Measurements from ENCODE around the gene DUSP18. TPM values are rescaled to one million over a fixed set of nuclear protein-coding genes. Genes with fewer than 3 reads are reported as not detected.

DUSP18 gene
- total and polyA plus RNA-seq, 12 donors: 1.5 to 6.3 (median 2.5) TPM

DNA sequence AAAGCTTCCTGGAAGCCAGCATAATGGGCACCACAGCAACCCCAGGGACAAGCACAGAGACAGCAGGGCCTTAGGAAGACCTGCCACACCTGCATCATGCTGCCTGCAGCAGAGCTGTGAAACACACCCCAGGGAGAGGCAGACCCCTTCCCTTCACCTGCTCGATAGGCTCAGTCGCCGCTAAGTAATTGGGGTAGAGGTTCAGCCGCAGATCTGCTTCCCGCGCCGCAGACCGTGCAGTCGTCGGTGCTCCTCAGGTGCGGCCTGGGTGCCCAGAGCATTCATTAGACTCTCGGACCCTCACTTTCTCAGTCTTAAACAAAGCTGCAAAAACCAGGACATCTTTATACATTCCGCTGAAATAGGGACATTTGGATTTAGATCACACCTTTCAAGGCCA, 2.9 kb downstream of the DUSP18 start:
- peaks cover 0 to 43% (median 11%) of the 10 kb centered on the region in 9 donors for H3K36me3 ChIP-seq
- 97 to 99% methylated on average over 13 of the region's 13 CpGs for WGBS, 2 donors
- no peaks in the 10 kb centered on the region for H3K9me3 ChIP-seq
- intact Hi-C loops (cut with DNase I): no loop called here
- H3K27ac ChIP-seq: no peak overlapping the region
- H3K27me3 ChIP-seq: peaks cover 0 to 9% (median 0%) of the 10 kb centered on the region in 7 donors
- no peak overlapping the region for H3K4me3 ChIP-seq
- H3K4me1 ChIP-seq: peaks cover 0 to 22% (median 16%) of the 10 kb centered on the region in 9 donors
- ATAC-seq (no peak), DNase-seq (no peak)
- TF ChIP-seq, protein P1, sequence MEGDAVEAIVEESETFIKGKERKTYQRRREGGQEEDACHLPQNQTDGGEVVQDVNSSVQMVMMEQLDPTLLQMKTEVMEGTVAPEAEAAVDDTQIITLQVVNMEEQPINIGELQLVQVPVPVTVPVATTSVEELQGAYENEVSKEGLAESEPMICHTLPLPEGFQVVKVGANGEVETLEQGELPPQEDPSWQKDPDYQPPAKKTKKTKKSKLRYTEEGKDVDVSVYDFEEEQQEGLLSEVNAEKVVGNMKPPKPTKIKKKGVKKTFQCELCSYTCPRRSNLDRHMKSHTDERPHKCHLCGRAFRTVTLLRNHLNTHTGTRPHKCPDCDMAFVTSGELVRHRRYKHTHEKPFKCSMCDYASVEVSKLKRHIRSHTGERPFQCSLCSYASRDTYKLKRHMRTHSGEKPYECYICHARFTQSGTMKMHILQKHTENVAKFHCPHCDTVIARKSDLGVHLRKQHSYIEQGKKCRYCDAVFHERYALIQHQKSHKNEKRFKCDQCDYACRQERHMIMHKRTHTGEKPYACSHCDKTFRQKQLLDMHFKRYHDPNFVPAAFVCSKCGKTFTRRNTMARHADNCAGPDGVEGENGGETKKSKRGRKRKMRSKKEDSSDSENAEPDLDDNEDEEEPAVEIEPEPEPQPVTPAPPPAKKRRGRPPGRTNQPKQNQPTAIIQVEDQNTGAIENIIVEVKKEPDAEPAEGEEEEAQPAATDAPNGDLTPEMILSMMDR (IDR thresholded peaks at IDR 0.05): no peak

DNA sequence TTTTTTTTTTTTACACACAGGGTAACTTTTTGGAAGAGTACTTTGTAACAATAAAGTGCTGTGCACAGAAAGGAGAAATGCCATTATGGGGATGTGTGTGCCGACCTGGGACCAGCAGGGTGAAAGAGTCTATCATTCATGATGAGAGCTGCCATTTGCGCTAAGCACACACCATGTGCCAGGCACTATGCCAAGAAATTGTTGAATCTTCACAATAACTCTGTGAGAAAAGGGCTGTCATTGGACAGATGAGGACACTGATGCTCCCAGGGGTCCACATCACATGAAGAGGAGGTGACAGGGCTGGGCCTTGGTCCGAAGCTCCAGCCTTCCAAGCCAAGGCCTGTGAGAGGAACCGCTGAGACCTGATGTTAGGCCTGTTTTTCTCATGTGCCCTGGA, 5.6 kb downstream of the DUSP18 start:
- H3K4me1 ChIP-seq: peaks cover 0 to 14% (median 10%) of the 10 kb centered on the region in 9 donors
- H3K27ac ChIP-seq: no peak overlapping the region
- no peak overlapping the region for H3K4me3 ChIP-seq
- no peaks in the 10 kb centered on the region for H3K27me3 ChIP-seq
- intact Hi-C loops (cut with DNase I): no loop called here
- H3K9me3 ChIP-seq: no peaks in the 10 kb centered on the region
- TF ChIP-seq, protein P1 (IDR thresholded peaks at IDR 0.05): no peak
- DNase-seq: no peak
- ATAC-seq: no peak
- WGBS, 2 donors: 91 to 93% methylated on average over 4 of the region's 4 CpGs
- H3K36me3 ChIP-seq: peaks cover 0 to 43% (median 11%) of the 10 kb centered on the region in 9 donors

DNA sequence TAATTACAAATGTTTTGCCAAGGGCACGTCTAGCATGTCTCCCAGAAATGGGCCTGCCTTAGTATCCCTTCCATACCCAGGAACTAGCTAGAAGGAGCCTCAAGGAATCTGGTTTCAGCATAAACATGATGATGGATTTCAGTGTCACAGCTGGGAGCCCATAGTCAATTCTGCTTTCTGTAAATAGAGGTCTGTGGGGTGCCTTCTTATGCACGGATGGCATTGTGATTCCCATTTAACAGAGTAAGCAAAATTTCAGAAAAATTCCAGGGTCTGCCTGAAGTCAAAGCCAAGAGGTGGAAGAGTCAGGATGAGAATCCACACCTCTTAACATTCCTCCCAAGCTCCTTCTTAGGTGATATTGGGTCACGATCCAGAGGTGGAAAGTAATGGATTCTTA, 12.1 kb downstream of the DUSP18 start:
- Histone ChIP-seq H3K27me3 (no peaks in the 10 kb centered on the region), H3K27ac (no peak overlapping the region)
- intact Hi-C loops (cut with DNase I): no loop called here

DNA sequence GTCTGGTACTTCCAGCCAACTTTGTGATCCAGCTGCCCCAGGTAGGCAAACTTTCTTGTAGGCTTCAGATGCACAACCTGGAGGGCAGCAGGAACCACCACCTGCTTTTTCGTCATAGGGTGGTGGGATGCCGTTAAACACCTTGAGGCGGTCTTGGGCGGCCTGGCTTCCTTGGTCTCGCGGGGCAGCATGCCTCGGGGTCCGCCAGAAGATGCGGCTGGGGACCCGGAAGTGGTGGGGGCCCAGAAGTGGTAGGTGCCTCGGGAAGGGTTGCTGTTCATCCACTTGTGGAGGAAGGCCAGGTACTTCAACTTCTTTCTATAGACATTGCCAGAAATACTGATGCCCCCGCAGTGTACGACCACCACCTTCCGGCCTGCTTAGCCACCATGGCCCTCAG, 13.3 kb downstream of the DUSP18 start:
- Histone ChIP-seq H3K9me3 (no peaks in the 10 kb centered on the region), H3K27me3 (no peaks in the 10 kb centered on the region), H3K36me3 (peaks cover 0 to 8% (median 0%) of the 10 kb centered on the region in 9 donors), H3K4me1 (peaks cover 0 to 10% (median 0%) of the 10 kb centered on the region in 9 donors), H3K27ac (no peak overlapping the region), H3K4me3 (no peak overlapping the region)
- TF ChIP-seq, protein P1 (IDR thresholded peaks at IDR 0.05): no peak
- intact Hi-C loops (cut with DNase I): no loop called here
- ATAC-seq: no peak
- WGBS, 2 donors: 96 to 97% methylated on average over 14 of the region's 14 CpGs
- DNase-seq: no peak

More for the DNA sequence above, 12.1 kb downstream of the DUSP18 start:
- Histone ChIP-seq H3K9me3 (no peaks in the 10 kb centered on the region), H3K4me3 (no peak overlapping the region), H3K36me3 (peaks cover 0 to 8% (median 0%) of the 10 kb centered on the region in 9 donors), H3K4me1 (peaks cover 0 to 3% (median 0%) of the 10 kb centered on the region in 9 donors)
- DNase-seq (no peak), ATAC-seq (no peak)
- WGBS, 2 donors: 79 to 81% methylated on average over 3 of the region's 3 CpGs
- TF ChIP-seq, protein P1 (IDR thresholded peaks at IDR 0.05): no peak

All from heart right ventricle (tissue), 16 donors.